Measurements from ENCODE around the gene CFAP99.
"Not testable (repeated sequence)": the region's sequence is repeated elsewhere in the genome, so short reads cannot be mapped to it uniquely, and the experiment has no call there.

Gene CFAP99

DNA sequence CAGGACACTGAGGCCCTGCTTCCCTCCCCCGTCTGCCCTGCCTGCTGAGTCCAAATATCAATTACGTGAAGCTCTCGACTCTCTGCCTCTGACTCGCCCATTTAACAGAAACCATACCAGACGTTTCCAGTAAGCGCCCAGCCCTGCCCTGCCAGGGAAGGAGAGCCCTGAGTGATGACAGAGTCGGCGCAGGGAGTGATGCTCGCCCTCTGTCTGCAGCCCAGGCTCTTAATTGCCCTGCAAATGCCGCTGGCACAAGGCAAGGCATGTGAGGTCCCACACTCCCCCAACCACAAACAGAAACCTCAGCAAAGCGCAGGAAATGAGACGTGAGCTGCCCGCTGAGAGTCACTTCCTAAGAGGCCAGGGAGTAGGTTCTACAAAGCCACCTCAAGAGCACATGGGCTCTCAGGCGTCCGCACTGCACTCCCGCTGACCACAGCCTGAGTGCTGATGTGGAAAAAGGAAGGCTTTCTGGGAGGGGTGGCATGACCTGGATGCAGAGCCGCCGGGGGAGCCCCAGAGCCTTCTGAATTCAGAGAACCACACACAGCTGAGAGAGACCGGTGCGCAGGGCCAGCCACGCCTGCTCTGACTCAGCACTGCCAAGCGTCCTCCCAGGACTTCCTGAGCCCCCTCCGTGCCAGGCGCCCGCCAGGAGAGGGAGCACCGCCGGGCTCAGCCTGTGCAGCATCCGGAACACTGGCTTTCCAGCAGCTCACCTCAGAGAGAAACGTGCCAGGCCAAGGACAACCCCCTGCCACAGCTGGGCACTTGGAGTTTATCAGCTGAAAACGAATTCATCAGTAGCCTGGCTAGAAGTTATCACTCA lies 5.7 kb upstream of the CFAP99 start:
- DNase-seq, result peak in 2 of 4 experiments; percentile 70 to 72

DNA sequence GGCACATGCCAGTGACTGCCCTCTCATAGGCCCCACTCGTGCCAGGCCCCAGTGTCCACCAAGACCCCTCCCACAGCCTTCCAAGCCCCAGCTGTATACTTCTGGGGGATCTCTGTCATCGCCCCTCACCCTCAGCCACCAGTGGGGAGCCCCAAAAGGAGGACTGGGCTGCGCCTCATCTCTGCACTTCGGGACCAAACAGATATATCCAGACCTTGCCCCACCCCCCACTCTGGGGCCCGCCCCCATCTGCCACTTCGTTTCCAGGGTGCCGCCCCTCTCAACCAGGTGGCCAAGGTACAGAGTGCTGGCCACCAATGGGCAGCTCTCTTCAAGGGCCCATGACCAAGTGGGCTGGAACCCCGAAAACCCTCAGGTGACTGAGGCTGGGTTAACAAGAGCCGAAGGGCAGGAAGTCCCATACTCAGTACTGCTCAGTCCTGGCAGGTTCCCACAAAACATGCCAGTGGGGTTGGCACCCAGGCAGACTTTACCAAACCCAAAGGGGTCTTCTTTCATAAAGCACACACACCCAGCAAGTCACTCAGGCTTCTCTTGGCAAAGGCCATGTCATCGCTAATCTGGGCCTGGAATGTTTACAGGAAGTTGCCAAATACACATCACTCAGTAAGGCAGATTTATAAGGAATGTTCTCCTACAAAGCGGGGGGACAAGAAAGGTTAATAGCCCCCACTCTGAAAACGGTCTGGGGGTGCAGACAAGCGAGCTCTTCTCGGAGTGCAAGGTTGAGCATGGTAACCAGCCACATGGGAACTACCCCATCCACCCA lies 4.7 kb upstream of the CFAP99 start:
- no peak for DNase-seq

DNA sequence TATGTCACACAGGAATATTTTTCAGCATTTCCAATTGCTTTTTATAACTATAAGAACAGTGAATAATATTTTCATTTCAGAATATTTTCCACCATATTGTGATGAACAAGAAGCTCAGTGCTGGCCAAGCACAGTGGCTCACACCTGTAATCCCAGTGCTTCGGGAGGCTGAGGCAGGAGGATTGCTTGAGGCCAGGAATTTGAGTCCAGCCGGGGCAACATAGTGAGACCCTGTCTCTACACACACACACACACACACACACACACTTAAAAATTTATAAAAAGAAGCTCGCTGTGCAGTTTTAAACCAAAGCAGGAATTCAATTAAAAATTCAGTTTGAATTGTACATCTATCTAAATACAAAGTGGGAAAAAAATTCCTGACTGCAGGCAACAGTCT lies 3.5 kb upstream of the CFAP99 start:
- DNase-seq, result no peak

DNA sequence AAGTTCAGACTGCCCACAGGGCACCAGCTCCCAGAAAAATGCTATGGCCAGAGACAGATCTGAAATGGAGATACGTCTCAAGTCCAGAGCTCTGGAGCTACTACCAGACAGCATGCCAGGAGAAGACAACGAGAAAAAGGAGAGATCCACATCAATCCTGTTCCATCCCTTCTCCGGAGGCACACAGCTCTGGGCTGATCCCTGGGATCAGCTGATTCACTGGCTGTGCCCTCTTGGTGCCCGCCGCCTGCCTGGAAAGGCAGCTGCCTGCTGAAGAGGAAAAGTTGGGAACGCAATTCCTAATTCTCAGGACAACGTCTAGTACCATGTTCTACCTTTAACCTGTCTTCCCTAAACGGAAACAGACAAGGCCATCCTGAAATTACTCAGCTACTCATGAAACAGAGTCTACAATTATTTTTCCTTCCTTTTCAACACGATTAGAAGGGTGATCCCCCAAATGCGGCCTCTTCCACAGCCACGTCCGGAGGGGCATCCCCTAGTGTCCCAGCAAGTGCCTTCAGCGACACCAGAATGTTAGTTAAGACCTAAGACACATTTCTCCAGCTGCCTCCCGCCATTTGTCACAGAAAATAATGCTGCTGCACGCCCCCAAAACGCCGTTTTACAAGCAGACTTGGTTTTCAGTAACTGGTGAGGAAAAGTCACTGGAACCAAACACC lies 2.7 kb upstream of the CFAP99 start:
- DNase-seq, result no peak

DNA sequence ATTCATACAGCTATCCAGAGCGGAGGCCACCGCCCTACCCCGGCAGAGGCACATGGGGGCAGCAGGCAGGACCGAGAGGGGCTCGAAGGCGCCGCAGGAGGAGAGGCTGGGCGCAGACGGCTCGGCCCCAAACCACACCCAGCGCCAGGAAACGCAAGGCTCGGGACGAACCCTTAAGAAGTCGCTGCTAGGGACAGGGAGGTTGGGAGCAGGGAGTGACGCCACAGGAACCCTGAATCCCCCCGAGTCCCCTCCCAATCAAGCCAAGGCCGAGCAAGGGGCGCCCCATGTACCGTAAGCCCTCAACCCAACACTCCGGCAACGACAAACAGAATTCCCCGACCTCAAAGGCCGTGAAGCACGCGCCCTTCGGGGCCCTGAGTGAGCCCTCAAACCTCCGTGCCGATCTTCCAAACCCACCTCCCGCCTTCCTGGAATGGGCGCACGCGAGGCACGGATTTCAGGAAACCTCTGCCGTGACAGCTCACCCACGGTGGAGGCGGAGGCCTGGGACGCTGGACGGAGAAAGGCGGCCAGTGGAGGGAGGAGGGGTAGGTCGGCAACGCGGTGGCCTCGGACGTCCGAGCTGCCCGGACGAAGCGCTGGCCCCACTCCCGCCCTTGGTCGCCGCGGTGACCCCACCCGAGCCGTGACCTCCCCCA lies 2.1 kb upstream of the CFAP99 start:
- DNase-seq, result peak in 1 of 4 experiments; percentile 9

DNA sequence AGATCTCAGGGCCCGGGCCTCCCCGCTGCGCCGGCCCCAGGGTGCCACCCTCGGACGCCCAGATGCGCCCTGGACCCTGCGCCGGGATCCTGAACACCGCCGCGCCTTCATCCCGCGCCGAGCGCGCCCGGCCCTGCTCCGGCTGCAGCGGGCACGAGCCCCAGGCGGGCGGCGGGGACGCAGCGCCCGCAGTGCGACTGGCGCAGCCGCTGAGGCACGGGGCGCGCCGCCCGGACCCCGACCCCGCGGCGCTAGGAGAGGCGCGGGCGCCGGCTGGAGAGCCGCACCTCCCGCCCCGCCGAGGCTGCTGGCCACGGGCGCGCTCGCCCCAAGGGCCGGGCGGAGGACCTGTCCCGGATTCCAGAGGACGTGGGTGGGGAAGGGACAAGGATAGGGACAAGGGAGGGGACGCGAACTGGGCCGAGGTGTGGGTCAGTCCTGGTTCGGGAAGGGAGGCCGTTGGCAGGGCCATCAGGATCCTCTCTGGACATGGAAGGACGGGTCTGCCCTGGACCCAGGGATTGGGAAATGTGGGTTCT lies 1.5 kb upstream of the CFAP99 start:
- DNase-seq, result peak in 1 of 4 experiments; percentile 16

DNA sequence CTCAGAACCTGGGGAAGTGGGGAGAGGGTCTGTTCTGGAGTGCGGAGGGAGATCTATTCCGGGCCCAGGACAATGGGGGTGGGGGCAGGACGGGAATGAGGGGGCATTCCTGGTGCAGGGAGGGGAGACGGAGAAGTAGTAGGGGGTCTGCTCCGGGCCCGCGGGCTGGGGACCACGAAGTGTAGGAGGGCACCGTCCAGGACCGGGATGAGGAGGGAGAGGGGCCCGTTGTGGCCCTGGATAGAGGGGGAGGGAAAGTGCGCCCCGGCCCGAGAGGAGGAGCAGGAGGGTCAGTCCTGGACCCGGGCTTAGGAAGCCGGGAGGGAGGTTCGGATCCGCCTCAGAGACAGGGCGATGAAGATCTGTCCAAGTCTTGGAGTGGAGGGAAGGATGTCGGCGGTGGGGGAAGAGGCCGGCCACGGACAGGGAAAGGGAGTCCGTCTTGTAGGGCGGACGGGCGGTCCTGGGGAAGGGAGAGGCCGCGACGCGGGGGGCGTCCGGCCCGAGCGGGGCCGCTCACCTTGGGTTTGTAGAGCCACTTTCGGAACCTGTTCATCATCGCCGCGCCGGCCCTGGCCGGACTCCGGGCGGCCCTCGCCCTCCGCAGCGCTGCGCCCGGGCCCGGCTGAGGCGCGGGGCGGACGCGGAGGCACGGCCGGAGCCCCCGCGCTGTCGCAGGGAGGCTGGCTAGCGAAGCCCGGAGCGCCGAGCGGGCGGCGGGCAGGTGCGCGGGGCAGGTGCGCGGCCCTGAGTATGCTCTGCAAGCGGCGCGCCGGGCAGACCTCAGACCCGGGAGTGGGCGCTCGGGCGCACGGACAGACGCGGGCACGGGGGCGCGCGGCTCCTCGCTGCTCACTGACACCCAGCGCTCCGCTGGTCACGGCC lies 748 bp upstream of the CFAP99 start, which contains the start of gene ZFYVE28:
Gene ZFYVE28, minus strand, starts transcription at position 881 of the 885 bp plus-strand sequence. Its CDS starts 322 bp downstream, at position 559.
- no peak for DNase-seq

DNA sequence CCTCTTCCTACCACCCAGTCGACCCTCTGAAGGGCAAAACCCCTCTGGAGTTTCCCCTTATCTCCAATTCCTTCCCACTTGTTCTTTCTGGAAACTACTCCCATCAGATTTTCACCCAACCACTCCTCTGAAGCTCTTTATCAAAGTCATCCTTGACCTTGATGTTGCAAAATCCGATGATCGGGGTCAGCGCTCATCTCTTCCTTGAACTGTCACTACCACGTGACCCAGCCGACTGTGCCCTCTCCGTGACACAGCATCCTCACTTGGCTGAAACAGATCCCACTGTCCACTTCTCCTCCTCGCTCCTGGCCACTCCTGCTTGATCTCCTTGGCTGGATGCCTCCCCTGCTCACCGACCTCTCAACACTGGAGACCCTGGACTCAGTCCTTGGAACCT lies 1.1 kb downstream of the CFAP99 start:
- no peak for DNase-seq

DNA sequence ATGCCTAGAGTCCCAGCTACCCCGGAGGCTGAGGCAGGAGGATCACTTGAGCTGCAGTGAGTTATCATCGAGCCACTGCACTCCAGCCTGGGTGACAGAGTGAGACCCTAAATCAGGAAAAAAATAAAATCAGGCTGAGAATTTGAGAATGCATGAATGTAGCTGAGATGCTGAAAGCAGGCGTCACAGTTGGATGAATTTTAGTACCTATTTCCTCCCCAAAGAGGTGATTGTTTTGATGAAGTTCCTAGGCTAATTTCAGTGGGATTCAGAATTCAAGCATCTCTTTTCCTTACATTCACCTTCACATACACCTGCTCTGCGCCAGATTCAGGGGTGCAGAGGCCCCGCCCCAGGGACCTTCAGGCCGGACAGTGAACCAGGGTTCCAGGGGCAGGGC lies 3.2 kb downstream of the CFAP99 start:
- no peak for DNase-seq

DNA sequence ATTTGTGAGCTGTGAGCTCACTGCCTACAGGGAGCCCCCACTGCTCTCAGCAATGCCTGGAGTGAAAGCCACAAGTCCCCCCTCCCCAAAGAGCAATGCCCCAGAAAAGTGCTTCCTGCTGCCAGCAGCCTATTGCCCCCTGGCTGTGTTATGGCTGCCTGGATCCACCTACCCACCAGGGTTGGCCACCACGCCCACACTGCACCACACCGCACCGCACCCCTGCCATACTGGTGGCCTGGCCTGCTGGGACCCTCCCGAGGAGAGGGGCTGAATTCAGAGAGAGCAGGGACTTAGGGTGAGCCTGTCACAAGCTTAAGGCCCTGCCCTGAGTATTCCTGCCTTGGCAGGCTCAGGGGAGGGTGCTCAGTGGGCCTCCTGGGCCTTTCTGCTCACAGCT lies 4.3 kb downstream of the CFAP99 start:
- no peak for DNase-seq

DNA sequence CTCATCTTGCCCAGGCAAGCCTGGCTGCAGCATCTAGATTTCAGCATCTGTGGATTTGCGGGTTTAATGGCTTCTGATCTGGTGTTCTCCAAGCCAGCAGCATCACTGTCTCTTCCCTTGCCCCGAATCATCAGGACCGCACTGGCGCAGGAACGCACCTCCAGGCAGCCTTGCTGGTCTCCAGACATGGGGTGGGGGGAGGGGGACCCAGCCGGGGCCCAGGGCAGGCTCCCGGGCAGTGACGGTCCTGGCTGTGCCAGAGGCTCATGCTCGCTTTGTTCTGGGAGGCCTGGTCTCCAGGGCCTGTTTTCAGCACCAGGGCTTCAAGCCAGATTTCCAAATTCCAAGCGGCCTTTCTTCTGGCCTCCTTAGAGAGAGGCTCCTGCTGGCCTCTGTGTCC lies 4.9 kb downstream of the CFAP99 start:
- DNase-seq, result no peak

DNA sequence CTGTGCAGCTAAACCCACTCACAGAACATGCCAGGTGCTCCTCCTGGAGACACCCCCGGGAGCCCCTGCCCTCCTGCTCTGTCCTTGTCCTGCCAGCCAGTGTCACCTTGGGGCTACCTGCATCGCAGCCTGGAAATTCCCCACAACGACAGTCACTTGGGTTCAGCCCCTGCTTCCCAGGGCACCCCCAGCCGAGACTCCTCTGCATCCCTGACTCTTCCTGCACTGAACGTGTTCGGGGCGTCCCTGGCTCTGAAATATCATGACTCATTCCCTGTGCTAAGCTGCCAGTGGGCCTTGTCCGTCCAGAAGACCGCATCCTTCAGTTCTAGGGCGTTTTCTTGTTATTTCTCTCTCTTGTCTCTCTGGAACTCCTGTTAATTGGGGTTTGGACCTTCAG lies 5.8 kb downstream of the CFAP99 start:
- DNase-seq, result no peak

DNA sequence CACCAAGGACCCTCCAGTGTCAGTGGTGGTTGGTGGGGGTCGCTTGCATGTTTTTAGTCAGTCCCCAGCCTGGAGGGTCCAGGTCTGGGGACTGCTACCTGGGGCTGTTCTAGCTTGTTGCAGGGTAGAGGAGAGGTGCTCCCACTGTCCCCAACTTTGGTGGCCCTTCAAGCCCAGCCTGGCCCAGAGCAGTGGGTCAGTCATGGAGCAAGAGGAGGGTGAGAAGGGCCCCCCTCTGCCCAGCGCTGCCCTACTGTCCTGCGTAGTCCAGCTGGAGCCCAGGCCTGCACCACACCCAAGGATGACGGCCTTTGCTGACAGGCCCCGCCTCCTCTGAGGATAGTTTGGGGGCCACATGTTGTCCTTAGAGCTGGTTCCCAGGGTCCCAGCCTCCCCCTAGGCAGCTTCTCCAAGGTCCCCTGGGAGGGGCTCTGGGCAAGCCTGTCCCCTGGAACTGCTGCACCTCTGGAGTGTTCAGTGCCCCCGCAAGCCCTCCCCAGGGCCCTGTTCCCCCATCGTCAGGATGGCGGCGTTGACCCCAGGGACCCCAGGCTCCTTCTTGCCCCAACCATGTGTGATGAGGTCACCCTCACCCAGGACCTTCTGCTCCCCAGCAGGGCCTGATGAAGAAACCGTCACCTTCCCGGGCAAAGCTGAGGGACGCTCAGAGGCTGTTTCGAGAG lies 6.8 kb downstream of the CFAP99 start:
- no peak for DNase-seq

DNA sequence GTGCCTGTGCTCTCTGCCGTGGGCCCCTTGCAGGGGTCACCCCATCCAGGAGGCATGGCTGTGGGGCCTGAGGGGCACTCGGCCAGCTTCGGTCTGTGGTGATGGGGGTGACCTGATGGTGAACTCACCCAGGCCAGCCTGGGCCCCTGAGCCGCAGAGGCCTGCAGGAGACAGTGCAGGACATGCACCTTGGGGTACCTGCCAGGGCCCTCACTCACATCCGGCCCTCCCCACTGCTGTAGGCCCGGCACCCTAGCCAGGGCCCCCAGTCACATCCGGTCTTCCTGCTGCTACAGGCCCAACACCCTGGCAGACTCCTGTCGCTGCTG lies 7.3 kb downstream of the CFAP99 start:
- no peak for DNase-seq

DNA sequence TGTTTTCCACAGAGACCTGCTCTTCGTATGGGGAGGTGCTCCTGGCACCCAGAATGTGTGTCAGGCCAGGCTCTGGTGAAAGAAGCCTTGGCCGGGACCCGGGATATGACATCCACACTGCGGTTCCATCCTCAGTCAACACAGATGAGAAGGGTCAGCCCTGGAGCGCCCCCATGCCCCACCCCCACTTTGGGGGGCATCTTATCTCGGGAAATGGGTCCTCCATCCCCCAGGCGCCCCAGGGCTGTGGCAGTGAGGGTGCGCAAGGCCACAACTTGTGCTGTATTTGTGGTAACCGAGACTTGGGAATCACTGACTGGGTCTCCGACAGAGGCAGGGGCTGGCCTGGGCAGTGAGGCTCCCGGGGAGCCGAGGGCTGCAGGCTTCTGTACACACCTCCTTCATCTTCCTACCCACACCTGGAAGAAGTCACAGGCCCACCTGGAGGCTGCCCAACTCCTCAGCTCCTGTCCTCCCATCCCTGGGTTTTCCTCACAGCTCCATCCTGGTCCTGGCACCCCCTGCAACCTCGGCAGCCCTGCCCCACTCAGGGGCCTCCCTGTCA lies 8.0 kb downstream of the CFAP99 start:
- no peak for DNase-seq

DNA sequence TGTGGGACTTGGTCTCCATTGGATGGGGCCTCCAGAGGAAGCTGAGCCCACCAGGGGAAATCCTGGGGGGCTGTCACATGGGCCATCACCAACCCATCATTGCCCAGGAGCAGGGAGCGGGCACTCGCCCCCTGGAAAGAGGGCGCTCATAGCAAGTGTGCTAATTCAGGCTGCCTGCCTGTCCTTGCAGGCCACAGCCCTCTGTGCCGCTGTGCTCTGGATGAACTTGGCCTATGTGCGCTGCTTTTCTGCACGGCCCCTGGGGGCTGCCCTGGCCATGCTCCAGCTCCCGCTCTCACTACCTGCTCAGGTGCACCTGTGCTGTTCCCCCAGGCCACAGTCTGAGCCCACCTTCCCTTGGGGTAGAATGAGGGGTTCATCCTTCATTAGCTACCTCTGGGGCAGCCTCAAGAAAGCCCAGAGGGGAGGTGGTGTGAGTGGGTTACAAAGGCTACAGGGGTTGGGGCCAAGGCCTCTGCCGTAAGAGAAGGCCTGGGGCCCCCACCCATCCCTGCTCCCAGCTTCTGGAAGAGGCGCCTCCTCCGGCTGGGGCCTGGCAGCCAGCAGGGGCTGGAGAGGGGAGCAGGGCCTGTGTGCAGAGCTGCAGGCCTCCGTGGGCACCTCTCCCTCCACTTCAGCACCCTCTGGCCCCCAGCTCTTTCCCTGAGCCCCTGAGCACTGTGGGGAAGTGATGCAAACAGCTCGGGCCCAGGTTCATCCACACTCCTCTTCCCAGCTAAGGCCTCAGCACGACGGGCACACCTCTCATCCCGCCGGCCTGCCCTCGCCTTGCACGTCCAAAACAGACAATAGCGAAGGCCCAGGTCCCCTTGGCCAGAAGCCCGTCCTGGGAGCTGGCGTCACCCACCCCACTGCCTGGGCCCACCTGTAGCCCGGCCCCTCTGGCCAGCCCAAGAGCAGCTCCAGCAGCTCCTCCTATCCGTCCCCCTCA lies 8.9 kb downstream of the CFAP99 start:
- no peak for DNase-seq

DNA sequence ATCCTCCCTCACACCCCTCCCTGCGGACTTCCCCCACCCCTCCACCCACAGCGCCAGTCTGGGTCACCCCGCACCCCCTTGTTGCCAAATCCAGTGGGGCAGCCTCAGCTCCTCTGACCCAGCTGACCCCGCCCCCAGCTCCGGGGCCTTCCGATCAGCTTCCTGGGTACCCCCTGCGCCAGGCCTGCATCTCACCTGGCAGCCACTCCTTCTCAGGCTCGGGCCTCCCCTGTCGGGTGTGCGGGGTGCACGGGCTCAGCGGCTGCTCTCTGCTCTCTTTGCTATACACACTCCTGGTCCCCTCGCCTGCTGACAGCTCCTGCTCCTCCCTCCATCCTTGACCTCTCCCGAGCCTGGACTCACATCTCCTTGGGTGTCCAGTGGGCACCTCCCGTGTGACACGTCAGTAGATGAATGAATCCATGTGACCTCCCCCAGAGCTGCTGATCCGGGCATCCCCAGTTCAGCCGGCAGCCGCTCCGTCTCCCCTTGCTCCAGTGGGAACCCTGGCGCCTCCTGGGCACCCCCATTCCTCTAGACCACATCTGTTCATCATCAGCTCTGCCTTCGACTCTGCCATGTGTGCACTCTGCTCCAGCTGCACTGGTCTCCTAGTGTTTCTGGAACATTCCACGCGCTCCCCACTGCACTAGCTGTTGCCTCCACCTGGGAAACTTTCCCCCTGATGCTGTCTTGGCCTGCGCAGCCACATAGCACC lies 9.9 kb downstream of the CFAP99 start:
- no peak for DNase-seq

DNA sequence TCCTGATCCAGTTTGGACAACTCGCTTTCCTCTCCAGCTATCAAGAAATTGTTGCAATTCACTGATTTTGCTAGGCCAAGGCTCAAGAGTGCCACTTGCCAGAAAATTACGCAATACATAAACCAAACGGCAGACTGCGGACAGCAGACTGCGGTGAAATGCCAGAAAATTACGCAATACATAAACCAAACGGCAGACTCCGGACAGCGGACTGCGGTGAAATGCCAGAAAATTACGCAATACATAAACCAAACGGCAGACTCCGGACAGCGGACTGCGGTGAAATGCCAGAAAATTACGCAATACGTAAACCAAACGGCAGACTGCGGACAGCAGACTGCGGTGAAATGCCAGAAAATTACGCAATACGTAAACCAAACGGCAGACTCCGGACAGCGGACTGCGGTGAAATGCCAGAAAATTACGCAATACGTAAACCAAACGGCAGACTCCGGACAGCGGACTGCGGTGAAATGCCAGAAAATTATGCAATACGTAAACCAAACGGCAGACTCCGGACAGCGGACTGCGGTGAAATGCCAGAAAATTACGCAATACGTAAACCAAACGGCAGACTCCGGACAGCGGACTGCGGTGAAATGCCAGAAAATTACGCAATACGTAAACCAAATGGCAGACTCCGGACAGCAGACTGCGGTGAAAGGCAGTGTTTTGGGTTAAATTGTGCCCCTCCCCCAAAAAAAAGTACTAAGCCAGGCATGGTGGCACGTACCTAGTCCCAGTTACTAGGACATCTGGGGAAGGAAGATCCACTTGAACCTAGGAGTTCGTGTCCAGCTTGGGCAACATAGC lies 11.4 kb downstream of the CFAP99 start:
- not testable (repeated sequence) for DNase-seq
